ENCODE data around the gene DOCK3.

GRCh38 chr3:50786631-50787030, 111.9 kb downstream of the DOCK3 start:
- TF ChIP-seq CTCF (IDR thresholded peaks at IDR 0.05; ENCODE audit: low read depth, low read length, missing input control) (no peak), ZBTB33 (IDR thresholded peaks at IDR 0.05) (no peak), RAD21 (IDR thresholded peaks at IDR 0.05) (no peak), REST (IDR thresholded peaks at IDR 0.05) (no peak), TAF1 (conservative IDR thresholded peaks at IDR 0.05) (no peak), YY1 (IDR thresholded peaks at IDR 0.05) (no peak), GABPA (IDR thresholded peaks at IDR 0.05 in 1 of 2, conservative IDR thresholded peaks at IDR 0.05 in 1 of 2) (no peak), MAX (IDR thresholded peaks at IDR 0.05) (no peak), EGR1 (IDR thresholded peaks at IDR 0.05; ENCODE audit: low read depth in 2 of 2) (no peak), HNF4G (IDR thresholded peaks at IDR 0.05) (no peak), SP1 (IDR thresholded peaks at IDR 0.05) (no peak), ATF3 (IDR thresholded peaks at IDR 0.05) (no peak), FOXA1 (IDR thresholded peaks at IDR 0.05) (no peak), JUND (IDR thresholded peaks at IDR 0.05) (no peak)

All from liver (tissue), 3 donors.